Keratinocyte (primary cell): ENCODE measurements around the gene WT1.

ENCODE experiments used
- CTCF ChIP-seq, 3 experiments: IDR thresholded peaks in 1 of 3; conservative IDR thresholded peaks in 1 of 3; optimal IDR thresholded peaks in 1 of 3; 2 replicates in 2 of 3; 3 replicates in 1 of 3; pipeline versions ENCODE3 to v1.5.1; 2011; ENCODE audit warnings: low read length in 3 of 3, mild to moderate bottlenecking in 3 of 3, moderate library complexity in 2 of 3, control low read depth in 1 of 3, inconsistent platforms in 1 of 3; ENCODE audit not compliant: insufficient read depth in 2 of 3; ENCODE audit errors: extremely low read depth in 1 of 3
- EZH2 ChIP-seq: IDR thresholded peaks from one replicate; pipeline ENCODE4 v1.6.1; 2012; ENCODE audit warnings: inconsistent platforms, mild to moderate bottlenecking, low read length, moderate library complexity

GRCh38 chr11:32444186-32444585 lies 8.8 kb upstream of the WT1 start:
- TF ChIP-seq CTCF (optimal IDR thresholded peaks at IDR 0.05 in 1 of 3, IDR thresholded peaks at IDR 0.05 in 1 of 3, conservative IDR thresholded peaks at IDR 0.05 in 1 of 3; ENCODE audit: extremely low read depth in 1 of 3, insufficient read depth in 2 of 3, low read length in 3 of 3) (no peak), EZH2 (no peak)
